CD4-positive, alpha-beta T cell (primary cell): ENCODE results near the gene OR2T10. TPM values are rescaled to one million over a fixed set of nuclear protein-coding genes. Genes with fewer than 3 reads are reported as not detected.
"Not testable (repeated sequence)": the region's sequence is repeated elsewhere in the genome, so short reads cannot be mapped to it uniquely, and the experiment has no call there.

Experiments used
- ATAC-seq: fragments of 200-7000 bp; cut with Tn5 transposase; one replicate; pipeline ENCODE4 v1.10.0; 2022; ENCODE audit warnings: mild to moderate bottlenecking; ENCODE audit not compliant: poor library complexity
- CTCF ChIA-PET: fragments of 350-600 bp; sonication (Branson Sonifier 250); formaldehyde crosslinking; loops from one replicate; lab custom pipeline; 2021; ENCODE audit warnings: antibody characterized with exemption, inconsistent platforms; lab: Charles Lee
- POLR2A ChIA-PET: fragments of 350-600 bp; sonication (Branson Sonifier 250); formaldehyde crosslinking; loops from one replicate; lab custom pipeline; 2021; ENCODE audit warnings: antibody characterized with exemption, inconsistent platforms; lab: Charles Lee
- DNase-seq, 14 experiments: peaks; one replicate each; pipeline ENCODE4 v3.0.0-alpha.2; 2013 to 2020; ENCODE audit warnings: mixed read lengths in 2 of 14
- H3K27ac ChIP-seq, 2 donors: one replicate each; pipeline versions ENCODE4 v1.5.1 to v1.7.0; 2013; ENCODE audit warnings: low read length in 2 of 2, low read depth in 1 of 2, mild to moderate bottlenecking in 1 of 2
- H3K27me3 ChIP-seq, 2 experiments: 1 replicate in 1 of 2; 2 replicates in 1 of 2; pipeline versions ENCODE4 v1.6.1 to v1.7.0; 2013; ENCODE audit warnings: low read length in 2 of 2, control low read depth in 1 of 2, mild to moderate bottlenecking in 1 of 2, moderate library complexity in 1 of 2; ENCODE audit not compliant: insufficient read depth in 2 of 2, control insufficient read depth in 1 of 2
- H3K36me3 ChIP-seq: one replicate; pipeline ENCODE4 v1.6.1; 2013; ENCODE audit warnings: low read length, control low read depth; ENCODE audit not compliant: insufficient read depth
- H3K4me1 ChIP-seq: one replicate; pipeline ENCODE4 v1.6.1; 2013; ENCODE audit warnings: low read length, control low read depth; ENCODE audit not compliant: insufficient read depth
- H3K4me3 ChIP-seq: one replicate; pipeline ENCODE4 v1.5.1; 2013; ENCODE audit warnings: mild to moderate bottlenecking, low read length, moderate library complexity
- H3K9me3 ChIP-seq, 2 experiments: 1 replicate in 1 of 2; 2 replicates in 1 of 2; pipeline versions ENCODE4 v1.6.1 to v1.7.0; 2013; ENCODE audit warnings: low read length in 2 of 2, mild to moderate bottlenecking in 2 of 2, control low read depth in 1 of 2, moderate library complexity in 1 of 2; ENCODE audit not compliant: control insufficient read depth in 1 of 2, insufficient read depth in 1 of 2
- H3K27ac Mint-ChIP-seq: one replicate; pipeline ENCODE4 v1.8.0; 2020; ENCODE audit warnings: mixed read lengths
- H3K27me3 Mint-ChIP-seq: one replicate; pipeline ENCODE4 v1.8.0; 2021; ENCODE audit warnings: mixed read lengths
- H3K36me3 Mint-ChIP-seq: one replicate; pipeline ENCODE4 v1.8.0; 2021; ENCODE audit warnings: low read depth, mixed read lengths
- H3K4me1 Mint-ChIP-seq: one replicate; pipeline ENCODE4 v1.8.0; 2021; ENCODE audit warnings: low read depth, mixed read lengths
- H3K4me3 Mint-ChIP-seq: one replicate; pipeline ENCODE4 v1.8.0; 2020; ENCODE audit warnings: mild to moderate bottlenecking, mixed read lengths
- H3K9me3 Mint-ChIP-seq: one replicate; pipeline ENCODE4 v1.8.0; 2020; ENCODE audit warnings: mixed read lengths
- intact Hi-C, 2 experiments: fragments of 100-400 bp; cut with DNase I in 1 of 2; cut with micrococcal nuclease in 1 of 2; formaldehyde crosslinking; loops; one replicate each; pipeline versions ENCODE4 v1.15.1 to v1.9.0; 2023 to 2025; cut with DNase I, micrococcal nuclease
- total RNA-seq, 174 experiments: library from RNA in 2 of 174; stranded (reverse) in 2 of 174; gene quantifications; one replicate each; pipeline ENCODE4 v1.2.3 and lab custom pipeline; 2021 to 2026
- TF ChIP-seq, protein P1 (sequence below): fragments of 200-600 bp; IDR thresholded peaks from one replicate; pipeline ENCODE4 v1.8.0; 2022; ENCODE audit warnings: antibody characterized with exemption, mild to moderate bottlenecking

The OR2T10 gene
- total RNA-seq, 2 experiments from 2014 or later, result not detected

DNA sequence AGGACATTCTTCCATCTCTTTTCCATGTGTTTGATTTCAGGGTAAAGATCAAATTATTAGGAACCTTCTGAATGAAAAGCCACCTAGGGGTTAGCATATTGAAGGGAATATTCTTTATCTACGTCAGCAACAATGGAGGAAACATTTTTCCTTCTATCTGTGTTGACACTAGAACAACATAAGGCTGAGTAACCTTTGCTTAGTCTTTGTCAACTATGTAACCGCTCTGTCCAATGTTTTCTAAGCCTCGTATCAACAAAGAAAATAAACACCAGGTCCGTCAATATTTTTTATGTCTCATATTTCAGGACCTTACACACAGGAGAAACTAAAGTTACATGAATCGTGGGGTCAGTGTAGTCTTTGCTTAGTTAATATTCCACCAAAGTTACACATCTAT is 39.1 kb upstream of the OR2T10 start:
- H3K27ac ChIP-seq, DNase-seq, H3K9me3 ChIP-seq, intact Hi-C loops, H3K36me3 ChIP-seq, H3K27ac Mint-ChIP-seq, H3K4me3 Mint-ChIP-seq, H3K27me3 Mint-ChIP-seq, H3K4me3 ChIP-seq, POLR2A ChIA-PET, H3K4me1 ChIP-seq, ATAC-seq, CTCF ChIA-PET, H3K36me3 Mint-ChIP-seq, H3K9me3 Mint-ChIP-seq, H3K27me3 ChIP-seq, H3K4me1 Mint-ChIP-seq: not testable (repeated sequence)

DNA sequence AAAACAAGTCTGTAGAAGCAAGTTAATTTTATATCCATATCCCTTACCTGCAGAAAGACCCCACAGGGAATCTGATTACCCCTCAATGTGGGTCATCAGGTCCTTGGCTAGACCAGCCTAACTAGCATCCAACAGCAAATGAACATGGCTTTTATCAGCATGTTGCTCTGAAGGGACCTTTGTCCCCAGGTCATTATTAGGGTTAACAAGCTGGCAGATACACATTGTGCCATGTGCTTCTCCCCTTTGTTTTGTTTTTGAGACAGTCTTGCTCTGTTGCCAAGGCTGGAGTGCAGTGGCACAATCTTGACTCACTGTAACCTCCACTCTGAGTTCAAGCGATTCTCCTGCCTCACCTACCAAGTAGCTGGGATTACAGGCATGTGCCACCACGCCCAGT is 37.5 kb upstream of the OR2T10 start, which contains the start of gene OR2T11:
Gene OR2T11 (minus strand): TSS at position 101 of the 400 bp plus-strand sequence. CDS start 7,963 bp downstream, outside the sequence.
- H3K9me3 ChIP-seq, H3K4me3 Mint-ChIP-seq, POLR2A ChIA-PET, H3K4me1 ChIP-seq, H3K27me3 ChIP-seq, H3K27me3 Mint-ChIP-seq, H3K36me3 Mint-ChIP-seq, H3K27ac Mint-ChIP-seq, CTCF ChIA-PET, H3K9me3 Mint-ChIP-seq, H3K27ac ChIP-seq, ATAC-seq, DNase-seq, intact Hi-C loops, H3K4me3 ChIP-seq, H3K36me3 ChIP-seq, H3K4me1 Mint-ChIP-seq: not testable (repeated sequence)

DNA sequence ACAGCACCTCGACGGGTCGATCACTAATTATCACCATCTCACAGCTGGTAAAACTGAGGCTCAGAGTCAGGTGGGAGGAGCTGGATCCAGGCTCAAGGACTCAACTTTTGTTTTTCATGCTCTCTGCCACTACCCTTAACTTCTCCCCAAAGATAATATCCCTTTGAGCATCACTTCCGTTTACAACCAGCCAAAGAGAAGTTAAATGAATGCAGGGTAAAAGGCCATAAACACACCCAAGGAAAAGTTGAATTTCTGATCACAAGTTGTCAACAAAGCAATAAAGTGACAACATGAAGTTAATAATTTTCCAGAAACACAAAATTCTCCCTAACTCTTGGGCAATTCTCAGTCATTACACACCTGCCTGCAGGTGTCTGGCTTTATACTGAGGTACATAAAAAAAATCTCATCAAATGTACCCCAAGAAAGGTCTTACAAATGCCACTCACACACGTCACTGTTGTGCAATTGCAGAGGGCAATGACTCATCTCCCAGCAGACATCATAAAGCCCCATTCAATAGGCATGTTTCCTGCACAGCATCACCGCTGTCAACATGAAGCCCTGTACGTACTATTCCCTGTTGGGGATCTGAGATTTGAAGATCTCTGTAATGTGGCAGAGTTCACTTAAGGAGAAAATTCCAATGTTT is 34.0 kb upstream of the OR2T10 start:
- POLR2A ChIA-PET, result no interaction called here
- no peak overlapping the region for H3K4me3 ChIP-seq
- H3K4me3 Mint-ChIP-seq, result no peak overlapping the region
- H3K36me3 ChIP-seq, result no peaks in the 10 kb centered on the region
- H3K9me3 ChIP-seq, result no peaks in the 10 kb centered on the region
- no peaks in the 10 kb centered on the region for H3K27me3 Mint-ChIP-seq
- H3K27ac ChIP-seq, result no peak overlapping the region
- no peaks in the 10 kb centered on the region for H3K36me3 Mint-ChIP-seq
- no peaks in the 10 kb centered on the region for H3K4me1 ChIP-seq
- no peak overlapping the region for H3K27ac Mint-ChIP-seq
- TF ChIP-seq, protein P1, sequence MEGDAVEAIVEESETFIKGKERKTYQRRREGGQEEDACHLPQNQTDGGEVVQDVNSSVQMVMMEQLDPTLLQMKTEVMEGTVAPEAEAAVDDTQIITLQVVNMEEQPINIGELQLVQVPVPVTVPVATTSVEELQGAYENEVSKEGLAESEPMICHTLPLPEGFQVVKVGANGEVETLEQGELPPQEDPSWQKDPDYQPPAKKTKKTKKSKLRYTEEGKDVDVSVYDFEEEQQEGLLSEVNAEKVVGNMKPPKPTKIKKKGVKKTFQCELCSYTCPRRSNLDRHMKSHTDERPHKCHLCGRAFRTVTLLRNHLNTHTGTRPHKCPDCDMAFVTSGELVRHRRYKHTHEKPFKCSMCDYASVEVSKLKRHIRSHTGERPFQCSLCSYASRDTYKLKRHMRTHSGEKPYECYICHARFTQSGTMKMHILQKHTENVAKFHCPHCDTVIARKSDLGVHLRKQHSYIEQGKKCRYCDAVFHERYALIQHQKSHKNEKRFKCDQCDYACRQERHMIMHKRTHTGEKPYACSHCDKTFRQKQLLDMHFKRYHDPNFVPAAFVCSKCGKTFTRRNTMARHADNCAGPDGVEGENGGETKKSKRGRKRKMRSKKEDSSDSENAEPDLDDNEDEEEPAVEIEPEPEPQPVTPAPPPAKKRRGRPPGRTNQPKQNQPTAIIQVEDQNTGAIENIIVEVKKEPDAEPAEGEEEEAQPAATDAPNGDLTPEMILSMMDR, result no peak
- no peak for ATAC-seq
- H3K27me3 ChIP-seq, result no peaks in the 10 kb centered on the region
- CTCF ChIA-PET, result no interaction called here
- no peaks in the 10 kb centered on the region for H3K9me3 Mint-ChIP-seq
- DNase-seq, result peak in 2 of 14 experiments; percentile 12 to 32
- no peaks in the 10 kb centered on the region for H3K4me1 Mint-ChIP-seq
- intact Hi-C loops, result no loop called here

GRCh38 chr1:248630551-248630950 is 33.1 kb upstream of the OR2T10 start:
- Mint-ChIP-seq H3K27ac (no peak overlapping the region), H3K9me3 (no peaks in the 10 kb centered on the region), H3K36me3 (no peaks in the 10 kb centered on the region), H3K27me3 (no peaks in the 10 kb centered on the region), H3K4me3 (no peak overlapping the region), H3K4me1 (no peaks in the 10 kb centered on the region)
- TF ChIP-seq, protein P1, result no peak
- Histone ChIP-seq H3K9me3 (no peaks in the 10 kb centered on the region), H3K27ac (no peak overlapping the region), H3K27me3 (no peaks in the 10 kb centered on the region), H3K36me3 (no peaks in the 10 kb centered on the region), H3K4me3 (no peak overlapping the region), H3K4me1 (no peaks in the 10 kb centered on the region)
- CTCF ChIA-PET, result no interaction called here
- ATAC-seq, result no peak
- POLR2A ChIA-PET, result no interaction called here
- intact Hi-C loops, result no loop called here
- no peak for DNase-seq
